ENCODE measurements around the gene MSL3. TPM values are rescaled to one million over a fixed set of nuclear protein-coding genes. Genes with fewer than 3 reads are reported as not detected.
A peak's percentile ranks its signal among the peaks of the same experiment; 100 is the strongest.

MSL3 gene
- total RNA-seq, 1 experiment from 2014 or later = 27.1 TPM

DNA sequence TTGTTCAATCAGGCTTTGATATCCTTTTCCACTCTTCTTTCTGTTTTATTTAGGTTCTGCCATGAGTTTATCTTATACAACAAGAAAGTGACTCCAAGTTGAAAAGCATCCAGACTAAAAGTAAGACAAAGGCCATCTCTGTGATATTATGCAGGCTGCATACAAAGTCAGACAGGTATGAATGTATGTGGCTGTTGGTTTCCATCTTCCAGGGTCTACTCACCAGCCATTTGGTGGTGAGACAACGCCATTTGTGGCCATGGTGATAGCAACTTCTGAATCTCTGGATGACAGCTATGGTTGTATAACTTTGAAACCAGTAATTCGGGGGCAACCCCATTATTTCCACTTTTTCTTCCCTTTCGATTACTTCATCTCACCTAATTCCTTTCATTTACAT lies 17.2 kb upstream of the MSL3 start:
- peaks cover 88% of the 10 kb centered on the region for H3K27me3 Mint-ChIP-seq (ENCODE audit: insufficient read depth, unreplicated experiment)
- DNase-seq (ENCODE audit: unreplicated experiment) = no peak
- ChIA-PET POLR2A (no interaction called here), CTCF (interaction anchor here (2.4 kb wide), 1 partner anchor 17 kb away, joined by 9 read pairs; no protein-coding TSS in a partner anchor)
- no TSS peak for BruUV-seq (replicated peaks)
- no peak overlapping the region for H3K27ac Mint-ChIP-seq (ENCODE audit: low read depth, unreplicated experiment)
- H3K4me1 Mint-ChIP-seq (ENCODE audit: insufficient read depth, unreplicated experiment) = no peaks in the 10 kb centered on the region
- no peak overlapping the region for H3K4me3 Mint-ChIP-seq (ENCODE audit: unreplicated experiment)
- no peaks in the 10 kb centered on the region for H3K36me3 Mint-ChIP-seq (ENCODE audit: insufficient read depth, unreplicated experiment)
- no peaks in the 10 kb centered on the region for H3K9me3 Mint-ChIP-seq (ENCODE audit: unreplicated experiment)
- TF ChIP-seq, protein P1, sequence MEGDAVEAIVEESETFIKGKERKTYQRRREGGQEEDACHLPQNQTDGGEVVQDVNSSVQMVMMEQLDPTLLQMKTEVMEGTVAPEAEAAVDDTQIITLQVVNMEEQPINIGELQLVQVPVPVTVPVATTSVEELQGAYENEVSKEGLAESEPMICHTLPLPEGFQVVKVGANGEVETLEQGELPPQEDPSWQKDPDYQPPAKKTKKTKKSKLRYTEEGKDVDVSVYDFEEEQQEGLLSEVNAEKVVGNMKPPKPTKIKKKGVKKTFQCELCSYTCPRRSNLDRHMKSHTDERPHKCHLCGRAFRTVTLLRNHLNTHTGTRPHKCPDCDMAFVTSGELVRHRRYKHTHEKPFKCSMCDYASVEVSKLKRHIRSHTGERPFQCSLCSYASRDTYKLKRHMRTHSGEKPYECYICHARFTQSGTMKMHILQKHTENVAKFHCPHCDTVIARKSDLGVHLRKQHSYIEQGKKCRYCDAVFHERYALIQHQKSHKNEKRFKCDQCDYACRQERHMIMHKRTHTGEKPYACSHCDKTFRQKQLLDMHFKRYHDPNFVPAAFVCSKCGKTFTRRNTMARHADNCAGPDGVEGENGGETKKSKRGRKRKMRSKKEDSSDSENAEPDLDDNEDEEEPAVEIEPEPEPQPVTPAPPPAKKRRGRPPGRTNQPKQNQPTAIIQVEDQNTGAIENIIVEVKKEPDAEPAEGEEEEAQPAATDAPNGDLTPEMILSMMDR (IDR thresholded peaks at IDR 0.05; ENCODE audit: unreplicated experiment) = no peak
- intact Hi-C loops (cut with micrococcal nuclease) = no loop called here

DNA sequence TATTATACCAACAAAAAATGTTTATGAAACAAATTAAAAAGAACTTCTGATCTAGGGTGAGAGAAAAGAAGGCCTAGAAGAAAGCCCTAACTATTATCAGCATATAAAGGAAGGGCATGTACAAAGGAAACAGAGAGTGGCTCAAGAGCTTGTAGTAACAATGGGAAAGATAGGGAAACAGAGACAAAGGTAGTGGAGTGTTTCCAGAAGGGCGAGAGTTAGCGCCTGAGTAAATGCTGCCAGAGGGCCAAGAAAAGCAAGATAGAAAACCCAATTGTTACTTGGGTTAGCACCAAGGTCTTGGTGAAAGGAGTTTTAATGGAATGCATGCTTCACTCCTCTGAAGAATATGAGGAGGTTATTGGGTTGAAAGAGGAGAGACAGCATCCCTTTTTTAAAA lies 16.5 kb upstream of the MSL3 start:
- ChIA-PET POLR2A (no interaction called here), CTCF (no interaction called here)
- Mint-ChIP-seq H3K9me3 (ENCODE audit: unreplicated experiment) (no peaks in the 10 kb centered on the region), H3K36me3 (ENCODE audit: insufficient read depth, unreplicated experiment) (no peaks in the 10 kb centered on the region), H3K27me3 (ENCODE audit: insufficient read depth, unreplicated experiment) (peaks cover 80% of the 10 kb centered on the region), H3K4me3 (ENCODE audit: unreplicated experiment) (no peak overlapping the region), H3K27ac (ENCODE audit: low read depth, unreplicated experiment) (no peak overlapping the region), H3K4me1 (ENCODE audit: insufficient read depth, unreplicated experiment) (no peaks in the 10 kb centered on the region)
- TF ChIP-seq, protein P1 (IDR thresholded peaks at IDR 0.05; ENCODE audit: unreplicated experiment) = no peak
- intact Hi-C loops (cut with micrococcal nuclease) = no loop called here
- BruUV-seq (replicated peaks) = no TSS peak
- DNase-seq (ENCODE audit: unreplicated experiment) = no peak

DNA sequence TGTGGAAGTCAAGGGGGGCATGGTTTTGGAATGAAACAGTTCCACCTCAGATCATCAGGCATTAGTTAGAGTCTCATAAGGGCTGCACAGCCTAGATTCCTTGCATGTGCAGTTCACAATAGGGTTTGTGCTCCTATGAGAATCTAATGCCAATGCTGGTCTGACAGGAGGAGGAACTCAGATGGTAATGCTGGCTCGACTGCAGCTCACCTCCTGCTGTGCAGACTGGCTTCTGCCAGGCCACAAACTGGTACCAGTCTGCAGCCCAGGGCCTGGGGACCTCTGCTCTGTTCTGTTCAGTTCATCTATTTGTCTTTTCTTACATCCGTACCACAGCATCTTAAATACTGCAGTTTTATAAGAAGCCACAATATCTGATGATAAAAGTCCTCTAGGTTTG lies 12.2 kb upstream of the MSL3 start:
- Mint-ChIP-seq H3K4me3 (ENCODE audit: unreplicated experiment) (no peak overlapping the region), H3K27me3 (ENCODE audit: insufficient read depth, unreplicated experiment) (peaks cover 71% of the 10 kb centered on the region), H3K27ac (ENCODE audit: low read depth, unreplicated experiment) (no peak overlapping the region), H3K9me3 (ENCODE audit: unreplicated experiment) (no peaks in the 10 kb centered on the region), H3K4me1 (ENCODE audit: insufficient read depth, unreplicated experiment) (no peaks in the 10 kb centered on the region), H3K36me3 (ENCODE audit: insufficient read depth, unreplicated experiment) (no peaks in the 10 kb centered on the region)
- TF ChIP-seq, protein P1 (IDR thresholded peaks at IDR 0.05; ENCODE audit: unreplicated experiment) = no peak
- intact Hi-C loops (cut with micrococcal nuclease) = no loop called here
- DNase-seq (ENCODE audit: unreplicated experiment) = no peak
- ChIA-PET POLR2A (no interaction called here), CTCF (no interaction called here)
- BruUV-seq (replicated peaks) = no TSS peak

DNA sequence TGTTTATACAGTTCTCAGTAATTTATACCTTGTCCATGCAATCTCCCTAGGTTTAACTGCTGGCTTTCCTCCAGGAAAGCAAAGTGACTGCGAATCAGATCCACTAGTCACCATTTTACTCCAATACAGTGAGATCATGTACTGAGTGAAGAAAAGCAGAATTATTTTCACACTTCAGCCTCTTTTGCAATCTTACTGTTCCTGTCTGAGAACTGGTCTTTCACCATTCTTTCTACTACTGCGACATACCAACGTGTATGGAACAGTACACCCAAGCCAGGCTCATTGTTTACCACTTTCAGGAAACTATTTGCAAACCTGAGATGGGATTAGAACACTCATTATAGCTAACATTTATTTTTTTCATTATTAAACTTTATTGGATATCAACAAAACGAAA lies 8.0 kb upstream of the MSL3 start:
- no peaks in the 10 kb centered on the region for H3K36me3 Mint-ChIP-seq (ENCODE audit: insufficient read depth, unreplicated experiment)
- H3K27ac Mint-ChIP-seq (ENCODE audit: low read depth, unreplicated experiment) = no peak overlapping the region
- H3K27me3 Mint-ChIP-seq (ENCODE audit: insufficient read depth, unreplicated experiment) = peaks cover 57% of the 10 kb centered on the region
- peak; percentile 6 for DNase-seq (ENCODE audit: unreplicated experiment)
- no TSS peak for BruUV-seq (replicated peaks)
- no peaks in the 10 kb centered on the region for H3K9me3 Mint-ChIP-seq (ENCODE audit: unreplicated experiment)
- TF ChIP-seq, protein P1 (IDR thresholded peaks at IDR 0.05; ENCODE audit: unreplicated experiment) = no peak
- ChIA-PET CTCF (no interaction called here), POLR2A (no interaction called here)
- no peaks in the 10 kb centered on the region for H3K4me1 Mint-ChIP-seq (ENCODE audit: insufficient read depth, unreplicated experiment)
- intact Hi-C loops (cut with micrococcal nuclease) = no loop called here
- no peak overlapping the region for H3K4me3 Mint-ChIP-seq (ENCODE audit: unreplicated experiment)

Data from MCF 10A (cell line).